Panc1 (cell line): ENCODE data around the gene TMEM150A. TPM values are rescaled to one million over a fixed set of nuclear protein-coding genes. Genes with fewer than 3 reads are reported as not detected.

Source experiments
- ATAC-seq: fragments of 200-7000 bp; cut with Tn5 transposase; 2 replicates; pipeline ENCODE4 v1.9.1; 2020; ENCODE audit warnings: mild to moderate bottlenecking, moderate library complexity
- BruUV-seq: library from RNA; stranded (reverse); fragments of 400-500 nt; replicated peaks from 2 replicates; lab custom pipeline; 2021; lab: Mats Ljungman, UMichigan
- CTCF ChIA-PET: fragments of 300-600 bp; sonication (Branson Sonifier 250); formaldehyde crosslinking; loops from one replicate; lab custom pipeline; 2022; ENCODE audit warnings: antibody characterized with exemption; lab: Charles Lee
- POLR2A ChIA-PET: fragments of 300-600 bp; sonication (Branson Sonifier 250); formaldehyde crosslinking; loops from one replicate; lab custom pipeline; 2022; ENCODE audit warnings: antibody characterized with exemption; lab: Charles Lee
- DNase-seq: peaks from one replicate; pipeline ENCODE4 v3.0.0-alpha.2; 2010; ENCODE audit warnings: low read depth, low spot score
- H3K27ac ChIP-seq: 2 replicates; pipeline ENCODE4 v1.5.1; 2011; ENCODE audit warnings: mild to moderate bottlenecking, low read length, inconsistent platforms
- H3K27me3 ChIP-seq: fragments of 200-500 bp; sonication (Bioruptor generic); 2 replicates; pipeline ENCODE4 v1.6.0; 2014; ENCODE audit warnings: low read length, inconsistent platforms; ENCODE audit not compliant: control insufficient read depth, insufficient read depth
- H3K36me3 ChIP-seq: fragments of 200-500 bp; sonication (Bioruptor generic); 2 replicates; pipeline ENCODE4 v1.5.1; 2014; ENCODE audit warnings: inconsistent platforms, mild to moderate bottlenecking, low read length, moderate library complexity; ENCODE audit not compliant: control insufficient read depth, insufficient read depth
- H3K4me1 ChIP-seq: 2 replicates; pipeline ENCODE4 v1.5.1; 2011; ENCODE audit warnings: inconsistent platforms, mild to moderate bottlenecking, low read length, moderate library complexity; ENCODE audit not compliant: control insufficient read depth, insufficient read depth
- H3K4me3 ChIP-seq, 2 experiments: 2 replicates each; pipeline ENCODE4 v1.5.1; 2011 to 2012; ENCODE audit warnings: low read depth in 2 of 2, low read length in 2 of 2, mild to moderate bottlenecking in 2 of 2, inconsistent platforms in 1 of 2, moderate library complexity in 1 of 2
- H3K9me3 ChIP-seq: fragments of 200-500 bp; sonication (Bioruptor generic); 2 replicates; pipeline ENCODE4 v1.5.1; 2014; ENCODE audit warnings: low read depth, mild to moderate bottlenecking, inconsistent platforms, low read length, moderate library complexity; ENCODE audit not compliant: control insufficient read depth, insufficient read depth
- CTCF ChIP-seq: fragments of 450-650 bp; IDR thresholded peaks from 2 replicates; pipeline ENCODE4 v1.5.1; 2017; ENCODE audit warnings: mild to moderate bottlenecking
- POLR2AphosphoS5 ChIP-seq: IDR thresholded peaks from 2 replicates; pipeline ENCODE4 v1.6.1; 2012; ENCODE audit warnings: mild to moderate bottlenecking, low read depth, low read length, moderate library complexity
- SIN3A ChIP-seq: IDR thresholded peaks from 2 replicates; pipeline ENCODE4 v1.6.1; 2012; ENCODE audit warnings: low read depth, mild to moderate bottlenecking, low read length, moderate library complexity, borderline replicate concordance; ENCODE audit not compliant: insufficient read depth
- TCF7L2 ChIP-seq: IDR thresholded peaks from 2 replicates; pipeline ENCODE4 v1.6.1; 2011; ENCODE audit warnings: mild to moderate bottlenecking, low read depth, low read length, inconsistent platforms
- in situ Hi-C: cut with HindIII; loops from 2 replicates; pipeline ENCODE4 v1.10.0; 2016; ENCODE audit warnings: low sequenced_read_pairs, low pct_unique_long_range_greater_than_20kb
- intact Hi-C: fragments of 100-400 bp; cut with micrococcal nuclease; formaldehyde crosslinking; loops from one replicate; pipeline ENCODE4 v1.10.0; 2022; ENCODE audit not compliant: unreplicated experiment
- total RNA-seq: library from RNA; stranded (reverse); gene quantifications from one replicate; pipeline ENCODE4 v1.2.1, GENCODE V29; 2021; ENCODE audit not compliant: unreplicated experiment
- TF ChIP-seq, protein P1 (sequence below), 2 experiments: IDR thresholded peaks; 2 replicates each; pipeline ENCODE4 v1.6.1; 2011 to 2012; ENCODE audit warnings: low read depth in 2 of 2, control low read depth in 1 of 2, low read length in 1 of 2, mild to moderate bottlenecking in 1 of 2, moderate library complexity in 1 of 2; ENCODE audit not compliant: insufficient read depth in 1 of 2

The TMEM150A gene
- total RNA-seq, 1 experiment from 2014 or later: 30.4 TPM

- intact Hi-C loops: no loop called here
- no peak for ATAC-seq
- no TSS peak for BruUV-seq
- in situ Hi-C loops: no loop called here
- no peaks in the 10 kb centered on the region for H3K27me3 ChIP-seq
- no peak for TF ChIP-seq TCF7L2
- TF ChIP-seq, protein P1, sequence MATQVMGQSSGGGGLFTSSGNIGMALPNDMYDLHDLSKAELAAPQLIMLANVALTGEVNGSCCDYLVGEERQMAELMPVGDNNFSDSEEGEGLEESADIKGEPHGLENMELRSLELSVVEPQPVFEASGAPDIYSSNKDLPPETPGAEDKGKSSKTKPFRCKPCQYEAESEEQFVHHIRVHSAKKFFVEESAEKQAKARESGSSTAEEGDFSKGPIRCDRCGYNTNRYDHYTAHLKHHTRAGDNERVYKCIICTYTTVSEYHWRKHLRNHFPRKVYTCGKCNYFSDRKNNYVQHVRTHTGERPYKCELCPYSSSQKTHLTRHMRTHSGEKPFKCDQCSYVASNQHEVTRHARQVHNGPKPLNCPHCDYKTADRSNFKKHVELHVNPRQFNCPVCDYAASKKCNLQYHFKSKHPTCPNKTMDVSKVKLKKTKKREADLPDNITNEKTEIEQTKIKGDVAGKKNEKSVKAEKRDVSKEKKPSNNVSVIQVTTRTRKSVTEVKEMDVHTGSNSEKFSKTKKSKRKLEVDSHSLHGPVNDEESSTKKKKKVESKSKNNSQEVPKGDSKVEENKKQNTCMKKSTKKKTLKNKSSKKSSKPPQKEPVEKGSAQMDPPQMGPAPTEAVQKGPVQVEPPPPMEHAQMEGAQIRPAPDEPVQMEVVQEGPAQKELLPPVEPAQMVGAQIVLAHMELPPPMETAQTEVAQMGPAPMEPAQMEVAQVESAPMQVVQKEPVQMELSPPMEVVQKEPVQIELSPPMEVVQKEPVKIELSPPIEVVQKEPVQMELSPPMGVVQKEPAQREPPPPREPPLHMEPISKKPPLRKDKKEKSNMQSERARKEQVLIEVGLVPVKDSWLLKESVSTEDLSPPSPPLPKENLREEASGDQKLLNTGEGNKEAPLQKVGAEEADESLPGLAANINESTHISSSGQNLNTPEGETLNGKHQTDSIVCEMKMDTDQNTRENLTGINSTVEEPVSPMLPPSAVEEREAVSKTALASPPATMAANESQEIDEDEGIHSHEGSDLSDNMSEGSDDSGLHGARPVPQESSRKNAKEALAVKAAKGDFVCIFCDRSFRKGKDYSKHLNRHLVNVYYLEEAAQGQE (IDR thresholded peaks at IDR 0.05; ENCODE audit: insufficient read depth in 1 of 2, low read depth in 2 of 2, low read length in 1 of 2): no peak
- TF ChIP-seq CTCF: no peak
- TF ChIP-seq POLR2AphosphoS5: no peak
- no peak for TF ChIP-seq SIN3A
- ChIA-PET CTCF (no interaction called here), POLR2A (no interaction called here)
- no peak for DNase-seq
- no peak overlapping the region for H3K27ac ChIP-seq
- no peak overlapping the region for H3K4me3 ChIP-seq
- peaks cover 57% of the 10 kb centered on the region for H3K36me3 ChIP-seq
- no peaks in the 10 kb centered on the region for H3K9me3 ChIP-seq
- no peaks in the 10 kb centered on the region for H3K4me1 ChIP-seq
Observed at GRCh38 chr2:85644909-85645308, 42.4 kb upstream of the TMEM150A start.

- Histone ChIP-seq H3K36me3 (peaks cover 54% of the 10 kb centered on the region), H3K4me3 (no peak overlapping the region), H3K27ac (no peak overlapping the region), H3K4me1 (no peaks in the 10 kb centered on the region), H3K9me3 (no peaks in the 10 kb centered on the region), H3K27me3 (no peaks in the 10 kb centered on the region)
- BruUV-seq: no TSS peak
- ChIA-PET POLR2A (interaction anchor here (0.7 kb wide), 1 partner anchor 722 kb away, joined by 5 read pairs; no protein-coding TSS in a partner anchor), CTCF (no interaction called here)
- TF ChIP-seq SIN3A (no peak), CTCF (no peak)
- TF ChIP-seq, protein P1 (IDR thresholded peaks at IDR 0.05; ENCODE audit: insufficient read depth in 1 of 2, low read depth in 2 of 2, low read length in 1 of 2): no peak
- ATAC-seq (no peak), DNase-seq (no peak)
- intact Hi-C loops: no loop called here
- in situ Hi-C loops: no loop called here
Observed at GRCh38 chr2:85642725-85643124, 40.2 kb upstream of the TMEM150A start.
